A673 (cell line): ENCODE measurements around the gene ARMC10.

ENCODE experiments used
- EZH2 ChIP-seq: fragments of 200-600 bp; sonication (generic); IDR thresholded peaks from 2 replicates; pipeline ENCODE4 v1.6.1; 2017; ENCODE audit warnings: borderline replicate concordance, low read depth, mild to moderate bottlenecking, mixed read lengths, antibody characterized with exemption, low read length; ENCODE audit not compliant: poor library complexity, severe bottlenecking
- TF ChIP-seq, protein P1 (sequence below): fragments of 300-800, 200-600 bp; sonication (generic); conservative IDR thresholded peaks from 2 replicates; pipeline ENCODE4 v1.5.1; 2017; ENCODE audit warnings: low read depth, mild to moderate bottlenecking, antibody characterized with exemption, low read length, moderate library complexity, mixed read lengths

DNA sequence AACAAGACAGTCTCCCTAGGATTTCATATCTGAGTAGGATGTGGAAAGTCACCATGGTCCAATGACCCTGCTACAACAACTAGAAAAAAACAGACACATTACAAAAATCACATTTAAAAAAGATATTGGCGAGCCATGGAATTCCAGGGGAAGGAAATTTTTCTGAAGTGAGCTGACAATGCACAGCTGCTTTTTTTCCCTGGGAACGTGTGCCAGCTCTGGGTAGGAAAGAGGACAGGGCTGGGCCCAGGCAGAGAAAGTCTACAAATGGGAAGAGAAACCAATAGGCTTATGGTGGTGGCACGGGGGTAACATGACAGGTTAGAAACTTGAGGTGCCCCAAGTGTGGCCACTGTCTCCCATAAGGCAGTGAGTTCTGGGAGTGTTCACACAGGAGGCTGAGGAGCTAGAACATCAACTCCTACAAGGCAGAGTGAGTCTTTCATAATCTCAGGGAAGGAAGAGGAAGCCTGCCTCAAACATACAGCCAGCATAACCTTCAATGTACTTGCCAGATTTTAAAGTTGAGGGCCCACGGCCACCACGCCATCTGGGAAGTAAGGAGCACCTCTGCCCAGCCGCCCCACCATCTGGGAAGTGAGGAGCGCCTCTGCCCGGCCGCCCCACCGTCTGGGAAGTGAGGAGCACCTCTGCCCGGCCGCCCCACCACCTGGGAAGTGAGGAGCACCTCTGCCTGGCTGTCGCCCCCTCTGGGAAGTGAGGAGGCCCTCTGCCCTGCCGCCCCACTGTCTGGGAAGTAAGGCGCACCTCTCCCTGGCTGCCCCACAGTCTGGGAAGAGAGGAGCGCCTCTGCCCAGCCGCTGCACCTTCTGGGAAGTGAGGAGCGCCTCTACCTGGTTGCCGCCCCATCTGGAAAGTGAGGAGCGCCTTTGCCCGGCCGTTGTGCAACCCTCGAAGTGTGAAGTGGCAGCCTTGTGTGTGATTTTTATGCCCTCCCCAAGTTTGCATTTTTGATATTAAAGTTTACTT is 6.2 kb upstream of the ARMC10 start:
- TF ChIP-seq, protein P1, sequence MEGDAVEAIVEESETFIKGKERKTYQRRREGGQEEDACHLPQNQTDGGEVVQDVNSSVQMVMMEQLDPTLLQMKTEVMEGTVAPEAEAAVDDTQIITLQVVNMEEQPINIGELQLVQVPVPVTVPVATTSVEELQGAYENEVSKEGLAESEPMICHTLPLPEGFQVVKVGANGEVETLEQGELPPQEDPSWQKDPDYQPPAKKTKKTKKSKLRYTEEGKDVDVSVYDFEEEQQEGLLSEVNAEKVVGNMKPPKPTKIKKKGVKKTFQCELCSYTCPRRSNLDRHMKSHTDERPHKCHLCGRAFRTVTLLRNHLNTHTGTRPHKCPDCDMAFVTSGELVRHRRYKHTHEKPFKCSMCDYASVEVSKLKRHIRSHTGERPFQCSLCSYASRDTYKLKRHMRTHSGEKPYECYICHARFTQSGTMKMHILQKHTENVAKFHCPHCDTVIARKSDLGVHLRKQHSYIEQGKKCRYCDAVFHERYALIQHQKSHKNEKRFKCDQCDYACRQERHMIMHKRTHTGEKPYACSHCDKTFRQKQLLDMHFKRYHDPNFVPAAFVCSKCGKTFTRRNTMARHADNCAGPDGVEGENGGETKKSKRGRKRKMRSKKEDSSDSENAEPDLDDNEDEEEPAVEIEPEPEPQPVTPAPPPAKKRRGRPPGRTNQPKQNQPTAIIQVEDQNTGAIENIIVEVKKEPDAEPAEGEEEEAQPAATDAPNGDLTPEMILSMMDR, result no peak
- TF ChIP-seq EZH2, result no peak
